T47D (cell line): ENCODE results near the gene TRMO.

Experiments used
- DNase-seq, 2 experiments: peaks; one replicate each; pipeline versions ENCODE4 v3.0.0 to v3.0.0-alpha.2; 2011 to 2012; ENCODE audit warnings: low read depth in 1 of 2, low spot score in 1 of 2
- JUND ChIP-seq: IDR thresholded peaks from 2 replicates; pipeline ENCODE4 v1.6.1; 2012; ENCODE audit warnings: low read depth
- in situ Hi-C: cut with HindIII; loops from 2 replicates; pipeline ENCODE4 v1.10.0; 2016; ENCODE audit warnings: low sequenced_read_pairs, low pct_unique_long_range_greater_than_20kb

Gene TRMO

DNA sequence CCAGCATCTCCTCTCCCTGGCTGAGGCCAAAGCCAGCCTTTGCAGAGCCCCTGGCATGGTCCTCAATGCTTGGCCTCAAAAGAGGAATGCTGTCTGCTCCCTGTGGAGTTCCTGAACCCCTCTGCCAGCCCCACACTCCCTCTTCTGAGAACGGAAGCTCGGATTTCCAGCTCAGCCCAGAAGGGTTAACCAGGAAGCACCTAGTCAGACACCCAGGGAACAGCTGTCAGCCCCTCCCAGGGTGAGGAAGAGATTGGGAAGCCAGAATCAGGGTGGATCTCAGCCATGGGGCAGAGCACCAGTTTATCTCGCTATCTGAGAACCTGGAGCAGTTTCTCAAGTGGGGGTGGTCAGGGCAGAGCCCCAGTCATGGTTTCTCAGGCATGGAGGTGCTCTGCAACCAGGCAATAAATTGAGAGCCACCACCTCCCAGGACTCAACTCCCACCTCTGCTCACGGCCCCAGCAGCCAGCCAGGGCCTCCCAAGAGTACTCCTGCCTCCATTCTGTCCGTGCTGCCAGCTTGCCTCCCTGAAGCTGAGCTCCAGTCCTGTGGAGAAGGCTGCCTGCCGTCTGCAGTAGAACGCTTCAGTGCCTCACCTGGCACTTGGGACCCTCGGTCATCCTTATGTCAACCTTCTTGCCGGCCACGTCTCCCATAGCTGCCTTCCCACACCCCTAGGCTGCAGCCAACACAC is 61.7 kb downstream of the TRMO start:
- in situ Hi-C loops, result no loop called here
- DNase-seq, result no peak
- no peak for TF ChIP-seq JUND

DNA sequence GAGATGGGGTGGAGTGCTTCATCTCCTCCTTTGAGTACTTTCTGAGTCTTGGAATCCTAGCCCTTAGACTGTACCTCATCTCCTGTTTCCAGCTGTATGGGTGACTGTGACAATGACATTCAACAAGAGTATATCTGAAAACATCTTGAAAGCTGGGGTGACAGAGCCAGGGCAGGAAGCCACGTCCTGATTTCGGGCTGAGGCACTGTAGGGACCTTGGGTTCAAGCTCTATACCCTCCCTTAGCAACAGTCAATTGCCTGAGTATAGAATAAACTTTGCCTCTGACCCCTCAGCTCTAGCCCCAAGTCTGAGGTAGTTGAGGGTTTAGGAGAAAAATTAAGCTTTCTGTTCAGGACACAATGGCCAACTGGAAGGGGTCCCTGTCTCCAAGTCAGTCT is 63.0 kb downstream of the TRMO start:
- in situ Hi-C loops, result no loop called here
- DNase-seq, result no peak
- no peak for TF ChIP-seq JUND

DNA sequence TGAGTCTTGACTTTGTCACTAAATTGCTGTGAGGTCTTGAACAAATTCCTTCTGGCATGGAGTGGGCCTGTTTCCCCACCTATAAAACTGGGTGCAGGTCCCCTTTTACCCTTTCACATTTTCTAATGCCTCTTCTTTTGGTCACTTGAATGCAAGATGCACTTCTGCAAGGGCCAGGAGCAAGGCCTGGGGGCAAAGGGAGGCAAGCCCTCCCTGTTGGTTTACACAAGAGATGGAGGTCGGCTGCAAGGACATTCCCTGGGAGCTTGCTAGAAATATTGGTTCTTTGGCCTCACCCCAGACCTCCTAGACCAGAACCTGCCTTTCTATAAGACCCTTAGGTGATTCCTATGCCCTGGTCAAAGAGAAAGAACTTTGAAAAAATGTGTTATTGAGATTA is 63.5 kb downstream of the TRMO start:
- no peak for TF ChIP-seq JUND
- DNase-seq, result no peak
- in situ Hi-C loops, result no loop called here

GRCh38 chr9:97858393-97858713 is 63.9 kb downstream of the TRMO start:
- in situ Hi-C loops, result no loop called here
- TF ChIP-seq JUND, result no peak
- no peak for DNase-seq

GRCh38 chr9:97857606-97858392 is 64.5 kb downstream of the TRMO start:
- in situ Hi-C loops, result no loop called here
- DNase-seq, result no peak
- no peak for TF ChIP-seq JUND

DNA sequence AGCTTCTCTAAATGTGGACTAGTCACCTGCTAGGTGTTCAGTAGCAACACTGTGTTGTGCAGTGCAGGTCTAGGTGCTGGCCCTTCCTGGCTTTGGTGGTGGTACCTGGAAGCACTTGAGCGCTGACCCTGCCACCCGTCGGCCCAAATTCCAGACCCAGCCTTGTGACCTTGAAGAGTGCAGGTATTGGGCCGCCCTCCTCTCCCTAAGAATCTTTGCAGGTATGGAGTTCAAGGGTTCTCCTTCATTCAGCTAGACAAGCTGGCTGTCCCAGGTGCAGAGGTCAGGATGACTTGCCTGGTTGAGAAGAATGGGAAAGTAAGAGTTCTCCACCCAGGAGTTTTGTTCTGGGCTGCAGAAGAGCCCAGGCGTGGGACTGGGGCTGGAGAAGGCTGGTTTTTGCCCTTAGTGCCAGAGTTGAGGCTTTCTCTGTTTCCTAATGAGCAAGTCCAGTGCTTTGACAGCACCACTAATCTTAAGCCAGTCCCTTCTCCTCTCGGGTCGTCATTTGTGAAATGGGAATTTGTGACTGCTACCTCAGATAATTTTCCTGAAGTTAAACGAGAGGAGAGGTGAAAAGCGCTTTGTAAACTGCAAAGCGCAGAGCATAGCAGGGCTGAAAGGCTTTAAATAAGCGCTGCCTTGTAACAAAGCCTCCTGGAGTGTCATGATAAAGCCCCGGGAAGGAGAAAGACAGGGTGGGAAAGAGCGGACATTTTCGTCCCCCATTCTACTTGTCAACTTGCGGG is 65.3 kb downstream of the TRMO start:
- no peak for DNase-seq
- TF ChIP-seq JUND, result no peak
- in situ Hi-C loops, result no loop called here

- DNase-seq, result no peak
- TF ChIP-seq JUND, result no peak
- in situ Hi-C loops, result no loop called here
Observed at GRCh38 chr9:97855899-97856298, 66.4 kb downstream of the TRMO start.

- DNase-seq, result no peak
- in situ Hi-C loops, result no loop called here
- TF ChIP-seq JUND, result no peak
Observed at GRCh38 chr9:97855486-97855875, 66.8 kb downstream of the TRMO start.

DNA sequence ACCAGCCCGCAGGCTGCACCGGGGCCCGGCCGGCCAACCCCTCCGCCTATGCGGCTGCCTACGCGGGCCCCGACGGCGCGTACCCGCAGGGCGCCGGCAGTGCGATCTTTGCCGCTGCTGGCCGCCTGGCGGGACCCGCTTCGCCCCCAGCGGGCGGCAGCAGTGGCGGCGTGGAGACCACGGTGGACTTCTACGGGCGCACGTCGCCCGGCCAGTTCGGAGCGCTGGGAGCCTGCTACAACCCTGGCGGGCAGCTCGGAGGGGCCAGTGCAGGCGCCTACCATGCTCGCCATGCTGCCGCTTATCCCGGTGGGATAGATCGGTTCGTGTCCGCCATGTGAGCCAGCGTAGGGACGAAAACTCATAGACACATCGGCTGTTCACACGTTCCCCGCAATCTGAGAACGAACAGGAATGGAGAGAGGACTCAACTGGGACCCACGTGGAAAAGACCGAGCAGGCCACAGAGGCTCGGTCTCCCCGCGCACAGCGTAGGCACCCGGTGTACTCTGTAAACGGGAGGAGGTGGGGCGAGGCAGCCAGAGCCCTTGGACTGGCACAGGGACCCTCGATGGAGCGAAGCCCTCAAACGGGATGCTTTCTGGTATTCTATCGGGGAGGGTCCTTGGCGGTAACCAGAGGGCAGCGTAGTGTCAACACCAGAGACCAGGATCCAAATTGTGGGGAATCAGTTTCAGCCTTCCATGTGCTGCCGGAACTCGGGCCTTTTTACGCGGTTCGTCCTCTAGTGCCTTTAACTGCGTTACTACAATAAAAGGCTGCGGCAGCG is 67.4 kb downstream of the TRMO start:
- in situ Hi-C loops, result no loop called here
- no peak for DNase-seq
- no peak for TF ChIP-seq JUND
